ENCODE data around the gene GPR146. TPM values are rescaled to one million over a fixed set of nuclear protein-coding genes. Genes with fewer than 3 reads are reported as not detected.
A peak's percentile ranks its signal among the peaks of the same experiment; 100 is the strongest.

Gene GPR146
- total and polyA plus RNA-seq, 2 of the 13 experiments (the other 11 are each of a cell fraction or from before 2014, with no cell fraction given): 2.0 to 15.9 TPM

- TF ChIP-seq HINFP (CRISPR knock-in tag; IDR thresholded peaks at IDR 0.05; ENCODE audit: low read depth) (no peak), KDM5B (CRISPR knock-in tag; IDR thresholded peaks at IDR 0.05; ENCODE audit: borderline replicate concordance) (peak; percentile 45; the same call in 1 of the 2 replicates), CEBPB (IDR thresholded peaks at IDR 0.05; ENCODE audit: borderline replicate concordance, low read depth, low read length) (no peak), ZNF350 (CRISPR knock-in tag; IDR thresholded peaks at IDR 0.05; ENCODE audit: borderline replicate concordance, low read depth) (0 out of 2 replicates have a peak, but pooled peaks have one; percentile 12), ZNF749 (CRISPR knock-in tag; IDR thresholded peaks at IDR 0.05; ENCODE audit: borderline replicate concordance) (no peak), ZMYM3 (CRISPR knock-in tag; IDR thresholded peaks at IDR 0.05) (no peak), RAD21 (CRISPR knock-in tag; IDR thresholded peaks at IDR 0.05) (no peak), GATAD2A (CRISPR knock-in tag; IDR thresholded peaks at IDR 0.05) (0 out of 2 replicates have a peak, but pooled peaks have one; percentile 18), GLI4 (CRISPR knock-in tag; IDR thresholded peaks at IDR 0.05; ENCODE audit: borderline replicate concordance) (no peak), ZNF615 (CRISPR knock-in tag; IDR thresholded peaks at IDR 0.05; ENCODE audit: borderline replicate concordance) (no peak), ARID3A (IDR thresholded peaks at IDR 0.05; ENCODE audit: low read depth, low read length) (no peak), ZNF580 (CRISPR knock-in tag; IDR thresholded peaks at IDR 0.05; ENCODE audit: borderline replicate concordance, low read depth) (no peak), SMC3 (IDR thresholded peaks at IDR 0.05; ENCODE audit: low read length) (no peak), DZIP1 (CRISPR knock-in tag; IDR thresholded peaks at IDR 0.05) (no peak), ZBTB38 (CRISPR knock-in tag; IDR thresholded peaks at IDR 0.05) (peak; percentile 99), ZSCAN25 (CRISPR knock-in tag; IDR thresholded peaks at IDR 0.05) (no peak), REXO4 (CRISPR knock-in tag; IDR thresholded peaks at IDR 0.05; ENCODE audit: borderline replicate concordance) (no peak), SNAPC4 (CRISPR knock-in tag; IDR thresholded peaks at IDR 0.05) (no peak)
These were observed 676 bp upstream of the GPR146 start (continued) for GRCh38 chr7:1043552-1044188.

All from HepG2 (cell line).